ENCODE data around the gene ZMYND8.

ZMYND8 gene

GRCh38 chr20:47231382-47232039, 125.0 kb downstream of the ZMYND8 start:
- no peak for TF ChIP-seq CTCF (conservative IDR thresholded peaks at IDR 0.05; ENCODE audit: low read depth, low read length)
- H3K4me3 ChIP-seq (ENCODE audit: low read length) = no peak overlapping the region
- DNase-seq (ENCODE audit: low read depth) = no peak

- DNase-seq (ENCODE audit: low read depth) = no peak
- TF ChIP-seq CTCF (conservative IDR thresholded peaks at IDR 0.05; ENCODE audit: low read depth, low read length) = no peak
- H3K4me3 ChIP-seq (ENCODE audit: low read length) = no peak overlapping the region
These were observed 125.7 kb downstream of the ZMYND8 start for GRCh38 chr20:47230811-47231256.

- TF ChIP-seq CTCF (conservative IDR thresholded peaks at IDR 0.05; ENCODE audit: low read depth, low read length) = no peak
- no peak for DNase-seq (ENCODE audit: low read depth)
These were observed 127.8 kb downstream of the ZMYND8 start for GRCh38 chr20:47228654-47229053.

GRCh38 chr20:47227576-47227975, 128.9 kb downstream of the ZMYND8 start:
- TF ChIP-seq CTCF (conservative IDR thresholded peaks at IDR 0.05; ENCODE audit: low read depth, low read length) = no peak
- H3K4me3 ChIP-seq (ENCODE audit: low read length) = no peak overlapping the region
- DNase-seq (ENCODE audit: low read depth) = no peak

More at GRCh38 chr20:47228654-47229053, 127.8 kb downstream of the ZMYND8 start:
- H3K4me3 ChIP-seq (ENCODE audit: low read length) = no peak overlapping the region

GRCh38 chr20:47227119-47227518, 129.4 kb downstream of the ZMYND8 start:
- H3K4me3 ChIP-seq (ENCODE audit: low read length) = no peak overlapping the region
- no peak for DNase-seq (ENCODE audit: low read depth)
- no peak for TF ChIP-seq CTCF (conservative IDR thresholded peaks at IDR 0.05; ENCODE audit: low read depth, low read length)

- no peak for TF ChIP-seq CTCF (conservative IDR thresholded peaks at IDR 0.05; ENCODE audit: low read depth, low read length)
- no peak for DNase-seq (ENCODE audit: low read depth)
- no peak overlapping the region for H3K4me3 ChIP-seq (ENCODE audit: low read length)
These were observed 131.0 kb downstream of the ZMYND8 start for GRCh38 chr20:47225458-47225857.

GRCh38 chr20:47224857-47225256, 131.6 kb downstream of the ZMYND8 start:
- TF ChIP-seq CTCF (conservative IDR thresholded peaks at IDR 0.05; ENCODE audit: low read depth, low read length) = no peak
- no peak overlapping the region for H3K4me3 ChIP-seq (ENCODE audit: low read length)
- no peak for DNase-seq (ENCODE audit: low read depth)
